ENCODE results near the gene PTPRC. TPM values are rescaled to one million over a fixed set of nuclear protein-coding genes. Genes with fewer than 3 reads are reported as not detected.

PTPRC gene
- total and polyA plus RNA-seq, 4 experiments from 2014 or later: 915 to 1,019 (median 980) TPM

- peak overlapping the region in 1 of 2 donors; percentile 39 for H3K4me3 ChIP-seq (ENCODE audit: low read length in 2 of 2)
These were observed 16.8 kb downstream of the PTPRC start for GRCh38 chr1:198655459-198656121.

DNA sequence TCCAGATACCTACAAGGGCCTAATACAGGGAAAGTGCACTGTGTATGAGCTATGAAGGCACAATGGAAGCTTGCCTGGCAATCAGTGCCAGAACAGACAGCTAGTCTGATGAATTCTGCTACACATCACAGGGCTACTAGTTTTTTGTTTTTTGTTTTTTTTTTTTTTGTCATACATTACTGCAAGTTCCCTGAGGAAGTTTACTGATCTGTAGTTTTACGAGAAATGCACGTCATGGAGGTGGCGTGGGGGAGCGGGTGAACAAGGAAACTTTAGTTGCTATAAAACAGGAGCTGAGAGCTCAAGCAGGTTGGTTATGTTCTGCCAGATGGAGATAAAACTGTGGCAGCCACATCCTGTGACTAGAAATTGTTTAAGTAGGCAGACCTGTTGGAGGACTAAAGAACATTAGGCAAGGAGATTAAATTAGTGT lies 17.7 kb downstream of the PTPRC start:
- intact Hi-C loops (cut with micrococcal nuclease): loop anchor here (1.0 to 2.0 kb wide), 6 partner anchors 8 to 26 kb away; partner anchors contain the start of gene PTPRC
- ChIA-PET POLR2A (ENCODE audit: partially characterized antibody) (interaction anchor here (0.7 to 10.2 kb wide), 21 partner anchors 8 to 998 kb away, joined by 3 to 449 read pairs (median 8); partner anchors contain the start of gene PTPRC), CTCF (ENCODE audit: partially characterized antibody) (interaction anchor here (0.7 to 1.8 kb wide), 13 partner anchors 11 to 134 kb away, joined by 3 to 8 read pairs (median 4); no protein-coding TSS in a partner anchor)
- Histone ChIP-seq H3K4me3 (ENCODE audit: low read length in 2 of 2) (peak overlapping the region in 1 of 2 donors; percentile 2), H3K4me1 (ENCODE audit: insufficient read depth, low read length) (peaks cover 89% of the 10 kb centered on the region), H3K27ac (ENCODE audit: low read depth, low read length) (peak overlapping the region; percentile 93), H3K9me3 (ENCODE audit: control insufficient read depth in 1 of 2, low read length in 2 of 2) (no peaks in the 10 kb centered on the region), H3K36me3 (ENCODE audit: insufficient read depth, low read length) (no peaks in the 10 kb centered on the region), H3K27me3 (ENCODE audit: insufficient read depth, low read length) (no peaks in the 10 kb centered on the region)
- H3K27me3 Mint-ChIP-seq: no peaks in the 10 kb centered on the region
- H3K27ac Mint-ChIP-seq: peak overlapping the region; percentile 93 to 99 (median 98)
- H3K9me3 Mint-ChIP-seq: no peaks in the 10 kb centered on the region
- DNase-seq: peak; percentile 83 to 97 (median 87)
- peak overlapping the region; percentile 37 to 90 (median 80) for H3K4me3 Mint-ChIP-seq
- H3K36me3 Mint-ChIP-seq: peaks cover 19 to 40% of the 10 kb centered on the region in 2 donors
- peaks cover 43 to 66% (median 57%) of the 10 kb centered on the region in 4 donors for H3K4me1 Mint-ChIP-seq

More at GRCh38 chr1:198655459-198656121, 16.8 kb downstream of the PTPRC start:
- H3K4me1 ChIP-seq (ENCODE audit: insufficient read depth, low read length): peaks cover 90% of the 10 kb centered on the region
- H3K36me3 ChIP-seq (ENCODE audit: insufficient read depth, low read length): no peaks in the 10 kb centered on the region
- ChIA-PET POLR2A (ENCODE audit: partially characterized antibody) (interaction anchor here (1.0 to 10.2 kb wide), 13 partner anchors 7 to 131 kb away, joined by 4 to 449 read pairs (median 10); partner anchors contain the start of gene PTPRC), CTCF (ENCODE audit: partially characterized antibody) (interaction anchor here (0.7 to 1.8 kb wide), 8 partner anchors 14 to 133 kb away, joined by 3 to 6 read pairs (median 4); no protein-coding TSS in a partner anchor)
- peak overlapping the region; percentile 93 for H3K27ac ChIP-seq (ENCODE audit: low read depth, low read length)
- Mint-ChIP-seq H3K27me3 (no peaks in the 10 kb centered on the region), H3K36me3 (peaks cover 19 to 39% of the 10 kb centered on the region in 2 donors), H3K9me3 (no peaks in the 10 kb centered on the region), H3K27ac (peak overlapping the region; percentile 93 to 99 (median 96)), H3K4me1 (peaks cover 41 to 70% (median 59%) of the 10 kb centered on the region in 4 donors), H3K4me3 (peak overlapping the region; percentile 8 to 79 (median 68))
- no peak for DNase-seq
- no peaks in the 10 kb centered on the region for H3K27me3 ChIP-seq (ENCODE audit: insufficient read depth, low read length)
- intact Hi-C loops (cut with micrococcal nuclease): loop anchor here (1.0 to 2.0 kb wide), 7 partner anchors 7 to 132 kb away; partner anchors contain the start of gene PTPRC
- H3K9me3 ChIP-seq (ENCODE audit: control insufficient read depth in 1 of 2, low read length in 2 of 2): no peaks in the 10 kb centered on the region

DNA sequence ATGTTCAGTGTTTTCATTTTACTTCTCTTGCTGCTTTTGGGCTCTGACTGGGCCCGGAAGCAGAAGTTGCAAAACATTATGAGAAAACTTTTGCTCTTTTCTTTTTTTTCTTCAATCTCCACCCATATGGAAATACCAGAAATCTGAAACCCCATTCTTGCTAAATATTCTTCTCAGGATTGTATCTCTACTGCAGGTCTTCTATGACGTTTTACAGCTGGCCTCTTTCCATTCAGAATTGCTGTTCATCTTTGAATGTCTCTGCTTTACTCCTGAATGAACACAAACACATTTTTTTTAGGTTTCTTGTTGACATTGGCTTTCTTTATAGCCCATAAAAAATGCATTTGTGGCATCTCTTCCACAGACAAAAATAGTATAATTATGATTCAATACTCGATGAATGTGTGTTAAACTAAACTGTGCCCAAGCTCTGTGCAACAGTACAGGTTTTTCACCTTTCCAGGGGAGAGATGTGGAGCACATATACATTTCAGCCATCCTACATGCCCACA lies 18.8 kb downstream of the PTPRC start:
- H3K4me3 Mint-ChIP-seq: peak overlapping the region; percentile 59 to 87 (median 79)
- H3K4me1 ChIP-seq (ENCODE audit: insufficient read depth, low read length): peaks cover 91% of the 10 kb centered on the region
- H3K27me3 ChIP-seq (ENCODE audit: insufficient read depth, low read length): no peaks in the 10 kb centered on the region
- peaks cover 43 to 65% (median 58%) of the 10 kb centered on the region in 4 donors for H3K4me1 Mint-ChIP-seq
- H3K27ac Mint-ChIP-seq: peak overlapping the region; percentile 96 to 99 (median 98)
- ChIA-PET POLR2A (ENCODE audit: partially characterized antibody) (interaction anchor here (0.7 to 10.2 kb wide), 18 partner anchors 8 to 138 kb away, joined by 3 to 449 read pairs (median 9); partner anchors contain the start of gene PTPRC), CTCF (ENCODE audit: partially characterized antibody) (interaction anchor here (1.1 to 1.8 kb wide), 4 partner anchors 10 to 36 kb away, joined by 3 to 8 read pairs (median 6); no protein-coding TSS in a partner anchor)
- H3K4me3 ChIP-seq (ENCODE audit: low read length in 2 of 2): peak overlapping the region; percentile 22 to 33
- H3K27me3 Mint-ChIP-seq: no peaks in the 10 kb centered on the region
- peak overlapping the region; percentile 93 for H3K27ac ChIP-seq (ENCODE audit: low read depth, low read length)
- no peaks in the 10 kb centered on the region for H3K36me3 ChIP-seq (ENCODE audit: insufficient read depth, low read length)
- H3K9me3 ChIP-seq (ENCODE audit: control insufficient read depth in 1 of 2, low read length in 2 of 2): no peaks in the 10 kb centered on the region
- intact Hi-C loops (cut with micrococcal nuclease): loop anchor here (1.0 to 2.0 kb wide), 3 partner anchors 19 to 44 kb away; partner anchors contain the start of gene PTPRC
- H3K9me3 Mint-ChIP-seq: no peaks in the 10 kb centered on the region
- H3K36me3 Mint-ChIP-seq: peaks cover 14 to 34% of the 10 kb centered on the region in 2 donors
- DNase-seq: peak; percentile 58 to 73 (median 65)

- no peaks in the 10 kb centered on the region for H3K9me3 Mint-ChIP-seq
- CTCF ChIA-PET (ENCODE audit: partially characterized antibody): interaction anchor here (0.7 to 2.2 kb wide), 5 partner anchors 8 to 40 kb away, joined by 3 to 11 read pairs (median 4); no protein-coding TSS in a partner anchor
- Histone ChIP-seq H3K9me3 (ENCODE audit: control insufficient read depth in 1 of 2, low read length in 2 of 2) (no peaks in the 10 kb centered on the region), H3K27ac (ENCODE audit: low read depth, low read length) (peak overlapping the region; percentile 59), H3K4me3 (ENCODE audit: low read length in 2 of 2) (peak overlapping the region in 1 of 2 donors; percentile 7), H3K27me3 (ENCODE audit: insufficient read depth, low read length) (no peaks in the 10 kb centered on the region), H3K36me3 (ENCODE audit: insufficient read depth, low read length) (peaks cover 3% of the 10 kb centered on the region), H3K4me1 (ENCODE audit: insufficient read depth, low read length) (peaks cover 90% of the 10 kb centered on the region)
- H3K27ac Mint-ChIP-seq: peak overlapping the region; percentile 82 to 90 (median 88)
- intact Hi-C loops (cut with micrococcal nuclease): no loop called here
- no peaks in the 10 kb centered on the region for H3K27me3 Mint-ChIP-seq
- POLR2A ChIA-PET (ENCODE audit: partially characterized antibody): interaction anchor here (0.6 to 10.2 kb wide), 11 partner anchors 10 to 141 kb away, joined by 3 to 449 read pairs (median 5); partner anchors contain the start of gene PTPRC
- DNase-seq: peak in 1 of 5 donors; percentile 52
- H3K4me3 Mint-ChIP-seq: peak overlapping the region; percentile 49 to 89 (median 76)
- peaks cover 58 to 80% (median 72%) of the 10 kb centered on the region in 4 donors for H3K4me1 Mint-ChIP-seq
- peaks cover 16 to 50% of the 10 kb centered on the region in 2 donors for H3K36me3 Mint-ChIP-seq
These were observed 21.8 kb downstream of the PTPRC start for GRCh38 chr1:198660341-198661261.

- H3K36me3 Mint-ChIP-seq: peaks cover 22 to 56% of the 10 kb centered on the region in 2 donors
These were observed 24.0 kb downstream of the PTPRC start for GRCh38 chr1:198662821-198663220.

More at GRCh38 chr1:198662821-198663220, 24.0 kb downstream of the PTPRC start:
- H3K9me3 Mint-ChIP-seq: no peaks in the 10 kb centered on the region
- Histone ChIP-seq H3K27ac (ENCODE audit: low read depth, low read length) (peak overlapping the region; percentile 69), H3K9me3 (ENCODE audit: control insufficient read depth in 1 of 2, low read length in 2 of 2) (no peaks in the 10 kb centered on the region), H3K4me1 (ENCODE audit: insufficient read depth, low read length) (peaks cover 95% of the 10 kb centered on the region), H3K27me3 (ENCODE audit: insufficient read depth, low read length) (no peaks in the 10 kb centered on the region), H3K4me3 (ENCODE audit: low read length in 2 of 2) (peak overlapping the region; percentile 20 to 24), H3K36me3 (ENCODE audit: insufficient read depth, low read length) (peaks cover 16% of the 10 kb centered on the region)
- H3K4me1 Mint-ChIP-seq: peaks cover 66 to 82% (median 76%) of the 10 kb centered on the region in 4 donors
- CTCF ChIA-PET (ENCODE audit: partially characterized antibody): interaction anchor here (0.6 to 2.0 kb wide), 8 partner anchors 10 to 43 kb away, joined by 3 to 12 read pairs (median 5); no protein-coding TSS in a partner anchor
- H3K27me3 Mint-ChIP-seq: no peaks in the 10 kb centered on the region
- no peak for DNase-seq
- POLR2A ChIA-PET (ENCODE audit: partially characterized antibody): interaction anchor here (0.8 to 10.2 kb wide), 11 partner anchors 11 to 143 kb away, joined by 3 to 449 read pairs (median 6); partner anchors contain the start of gene PTPRC
- H3K27ac Mint-ChIP-seq: peak overlapping the region; percentile 88 to 96 (median 93)
- intact Hi-C loops (cut with micrococcal nuclease): no loop called here
- H3K4me3 Mint-ChIP-seq: peak overlapping the region; percentile 75 to 85 (median 80)

Measured in CD4-positive, alpha-beta memory T cell (primary cell).